ENCODE measurements around the gene NFATC4. TPM values are rescaled to one million over a fixed set of nuclear protein-coding genes. Genes with fewer than 3 reads are reported as not detected.

Gene NFATC4
- total and polyA plus RNA-seq, 10 of the 15 experiments (the other 5 are each of a cell fraction or from before 2014, with no cell fraction given) = 0.97 to 14.3 (median 4.9) TPM

GRCh38 chr14:24342889-24343288, 25.1 kb upstream of the NFATC4 start:
- H3K9me3 ChIP-seq (replicated peaks; ENCODE audit: control insufficient read depth, insufficient read depth, low read length) = no peaks in the 10 kb centered on the region
- H3K4me3 ChIP-seq = no peak overlapping the region
- intact Hi-C loops (cut with micrococcal nuclease; ENCODE audit: unreplicated experiment) (no loop called here), in situ Hi-C loops (cut with MboI) (no loop called here)
- peaks cover 6% of the 10 kb centered on the region; the same call in 1 of the 2 replicates for H3K4me1 ChIP-seq (ENCODE audit: control insufficient read depth, insufficient read depth, low read length)
- FAIRE-seq = no peak
- DNase-seq (ENCODE audit: low read depth, low spot score) = no peak
- POLR2A ChIA-PET = interaction anchor here (4.7 kb wide), 1 partner anchor 88 kb away, joined by 23 read pairs; the partner anchor contains the start of genes CBLN3 and KHNYN
- no peak for TF ChIP-seq CHD4 (IDR thresholded peaks at IDR 0.05)
- no peak for TF ChIP-seq TAF1 (IDR thresholded peaks at IDR 0.05; ENCODE audit: borderline replicate concordance, low read depth, low read length)
- TF ChIP-seq, protein P1, sequence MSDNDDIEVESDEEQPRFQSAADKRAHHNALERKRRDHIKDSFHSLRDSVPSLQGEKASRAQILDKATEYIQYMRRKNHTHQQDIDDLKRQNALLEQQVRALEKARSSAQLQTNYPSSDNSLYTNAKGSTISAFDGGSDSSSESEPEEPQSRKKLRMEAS (IDR thresholded peaks at IDR 0.05; ENCODE audit: low read depth, low read length) = no peak
- no peak for TF ChIP-seq BACH1 (IDR thresholded peaks at IDR 0.05; ENCODE audit: borderline replicate concordance)
- TF ChIP-seq, protein P2, sequence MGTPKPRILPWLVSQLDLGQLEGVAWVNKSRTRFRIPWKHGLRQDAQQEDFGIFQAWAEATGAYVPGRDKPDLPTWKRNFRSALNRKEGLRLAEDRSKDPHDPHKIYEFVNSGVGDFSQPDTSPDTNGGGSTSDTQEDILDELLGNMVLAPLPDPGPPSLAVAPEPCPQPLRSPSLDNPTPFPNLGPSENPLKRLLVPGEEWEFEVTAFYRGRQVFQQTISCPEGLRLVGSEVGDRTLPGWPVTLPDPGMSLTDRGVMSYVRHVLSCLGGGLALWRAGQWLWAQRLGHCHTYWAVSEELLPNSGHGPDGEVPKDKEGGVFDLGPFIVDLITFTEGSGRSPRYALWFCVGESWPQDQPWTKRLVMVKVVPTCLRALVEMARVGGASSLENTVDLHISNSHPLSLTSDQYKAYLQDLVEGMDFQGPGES (IDR thresholded peaks at IDR 0.05) = no peak
- TF ChIP-seq POLR2AphosphoS2 (IDR thresholded peaks at IDR 0.05; ENCODE audit: low read depth, low read length) = no peak
- TF ChIP-seq, protein P3, sequence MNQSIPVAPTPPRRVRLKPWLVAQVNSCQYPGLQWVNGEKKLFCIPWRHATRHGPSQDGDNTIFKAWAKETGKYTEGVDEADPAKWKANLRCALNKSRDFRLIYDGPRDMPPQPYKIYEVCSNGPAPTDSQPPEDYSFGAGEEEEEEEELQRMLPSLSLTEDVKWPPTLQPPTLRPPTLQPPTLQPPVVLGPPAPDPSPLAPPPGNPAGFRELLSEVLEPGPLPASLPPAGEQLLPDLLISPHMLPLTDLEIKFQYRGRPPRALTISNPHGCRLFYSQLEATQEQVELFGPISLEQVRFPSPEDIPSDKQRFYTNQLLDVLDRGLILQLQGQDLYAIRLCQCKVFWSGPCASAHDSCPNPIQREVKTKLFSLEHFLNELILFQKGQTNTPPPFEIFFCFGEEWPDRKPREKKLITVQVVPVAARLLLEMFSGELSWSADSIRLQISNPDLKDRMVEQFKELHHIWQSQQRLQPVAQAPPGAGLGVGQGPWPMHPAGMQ (IDR thresholded peaks at IDR 0.05; ENCODE audit: borderline replicate concordance) = no peak
- no peak for TF ChIP-seq NFIC (IDR thresholded peaks at IDR 0.05; ENCODE audit: low read depth, low read length)
- TF ChIP-seq MLLT1 (IDR thresholded peaks at IDR 0.05) = no peak
- SMC1A ChIA-PET (ENCODE audit: uncharacterized antibody, unreplicated experiment) = interaction anchor here (1.9 to 7.7 kb wide), 2 partner anchors 89 to 91 kb away, joined by 5 to 73 read pairs; partner anchors contain the start of gene KHNYN
- no peak overlapping the region for H2AFZ ChIP-seq (ENCODE audit: control insufficient read depth, low read depth, low read length)
- H4K20me1 ChIP-seq (ENCODE audit: control insufficient read depth, insufficient read depth) = no peaks in the 10 kb centered on the region
- CTCF ChIA-PET = interaction anchor here (1.0 to 16.6 kb wide), 5 partner anchors 9 to 97 kb away, joined by 3 to 452 read pairs (median 4); partner anchors contain the start of genes CBLN3, KHNYN and SDR39U1
- no peaks in the 10 kb centered on the region for H3K79me2 ChIP-seq (ENCODE audit: control insufficient read depth, insufficient read depth, low read length)
- RAD21 ChIA-PET (ENCODE audit: unreplicated experiment) = interaction anchor here (0.9 to 5.7 kb wide), 3 partner anchors 10 to 97 kb away, joined by 3 to 45 read pairs (median 4); partner anchors contain the start of genes CBLN3 and KHNYN
- H3K27ac ChIP-seq (ENCODE audit: control insufficient read depth, insufficient read depth) = no peak overlapping the region
- BruUV-seq (replicated peaks) = no TSS peak
- H3K36me3 ChIP-seq (ENCODE audit: control insufficient read depth in 2 of 2, insufficient read depth in 2 of 2, low read length in 1 of 2) = no peaks in the 10 kb centered on the region
- no peaks in the 10 kb centered on the region; a peak in 1 of 4 replicates for H3K27me3 ChIP-seq (replicated peaks in 1 of 2; ENCODE audit: control insufficient read depth in 2 of 2, insufficient read depth in 2 of 2, low read length in 1 of 2)
- no peak for ATAC-seq
- WGBS (ENCODE audit: insufficient coverage, insufficient replicate concordance, low lambda C conversion rate, missing lambda C conversion rate) = 85% methylated on average over 4 of the region's 4 CpGs
- no peak overlapping the region for H3K4me2 ChIP-seq (ENCODE audit: control insufficient read depth, insufficient read depth)
- H3K9ac ChIP-seq (ENCODE audit: control insufficient read depth, insufficient read depth, low read length) = no peak overlapping the region
